Suprapubic skin (tissue), 4 donors: Measurements from ENCODE around the gene UBXN10. TPM values are rescaled to one million over a fixed set of nuclear protein-coding genes. Genes with fewer than 3 reads are reported as not detected.

ENCODE experiments used
- DNase-seq, 2 donors: peaks; one replicate each; pipeline ENCODE4 v3.0.0-alpha.2; 2019; ENCODE audit warnings: low spot score in 2 of 2
- H3K27ac ChIP-seq: fragments of 200-600 bp; sonication (generic); one replicate; pipeline ENCODE4 v1.5.1; 2019
- H3K27me3 ChIP-seq: fragments of 200-600 bp; sonication (generic); one replicate; pipeline ENCODE4 v1.5.1; 2019
- H3K36me3 ChIP-seq: fragments of 200-600 bp; sonication (generic); one replicate; pipeline ENCODE4 v1.5.1; 2019
- H3K4me1 ChIP-seq: fragments of 200-600 bp; sonication (generic); one replicate; pipeline ENCODE4 v1.5.1; 2019
- H3K4me3 ChIP-seq: fragments of 200-600 bp; sonication (generic); one replicate; pipeline ENCODE4 v1.5.1; 2019; ENCODE audit warnings: mild to moderate bottlenecking
- H3K9me3 ChIP-seq: fragments of 200-600 bp; sonication (generic); one replicate; pipeline ENCODE4 v1.5.1; 2019
- CTCF ChIP-seq, 2 donors: fragments of 200-600 bp in 1 of 2; fragments of 450-650 bp in 1 of 2; sonication (generic) in 1 of 2; IDR thresholded peaks; one replicate each; pipeline ENCODE4 v1.5.1; 2016 to 2019; ENCODE audit warnings: antibody characterized with exemption in 2 of 2, mild to moderate bottlenecking in 1 of 2, moderate library complexity in 1 of 2
- EP300 ChIP-seq: sonication (generic); formaldehyde crosslinking; IDR thresholded peaks from one replicate; pipeline ENCODE4 v1.6.1; 2017; ENCODE audit warnings: antibody characterized with exemption
- POLR2A ChIP-seq, 2 donors: fragments of 450-650 bp; IDR thresholded peaks; one replicate each; pipeline ENCODE4 v1.6.1; 2017; ENCODE audit warnings: antibody characterized with exemption in 2 of 2, mild to moderate bottlenecking in 2 of 2, moderate library complexity in 2 of 2
- POLR2AphosphoS5 ChIP-seq, 3 donors: sonication (generic); formaldehyde crosslinking; IDR thresholded peaks; one replicate each; pipeline ENCODE4 v1.6.1; 2017; ENCODE audit warnings: antibody characterized with exemption in 3 of 3
- WGBS: methylation state at CpG from one replicate; pipeline ENCODE4 v1.1.5; 2018; 5-methylcytosine and 5-hydroxymethylcytosine counted together
- total RNA-seq, 4 donors: library from RNA; depleted of rRNA; stranded (reverse); fragments of >200 nt; gene quantifications; one replicate each; pipeline ENCODE4 v1.1.0, GENCODE V29; 2016

Gene UBXN10
- total RNA-seq, result 1 to 10 TPM in 1 of 4 donors, under 1 TPM in 3; 0.48 to 1.0 (median 0.68) TPM

GRCh38 chr1:20185834-20186782 is at the start of gene UBXN10, which contains the start of gene PLA2G2C:
TSS of gene UBXN10 (plus strand) at chr1:20186096. CDS start at chr1:20190562, 4,466 bp downstream.
TSS of gene PLA2G2C (minus strand) at chr1:20186518. CDS start at chr1:20177363, 9,155 bp downstream.
- Histone ChIP-seq H3K27me3 (peaks cover 37% of the 10 kb centered on the region), H3K27ac (peak within 1 kb of the TSS; percentile 21), H3K9me3 (no peaks in the 10 kb centered on the region), H3K36me3 (no peaks in the 10 kb centered on the region), H3K4me1 (peaks cover 24% of the 10 kb centered on the region), H3K4me3 (peak within 1 kb of the TSS; percentile 51)
- peak in 1 of 2 donors; percentile 74 for DNase-seq
- TF ChIP-seq POLR2A (IDR thresholded peaks at IDR 0.05) (no peak), EP300 (no peak), POLR2AphosphoS5 (IDR thresholded peaks at IDR 0.05) (no peak), CTCF (IDR thresholded peaks at IDR 0.05) (no peak)
- WGBS, result 4% methylated on average over 32 of the region's 52 CpGs

- Histone ChIP-seq H3K27ac (no peak overlapping the region), H3K9me3 (no peaks in the 10 kb centered on the region), H3K4me3 (no peak overlapping the region), H3K36me3 (no peaks in the 10 kb centered on the region), H3K4me1 (peaks cover 15% of the 10 kb centered on the region), H3K27me3 (no peaks in the 10 kb centered on the region)
- no peak for TF ChIP-seq POLR2AphosphoS5 (IDR thresholded peaks at IDR 0.05)
- peak in 1 of 2 donors; percentile 32 for DNase-seq
- 94% methylated on average over 3 of the region's 3 CpGs for WGBS
Measured at GRCh38 chr1:20136249-20136648, 49.6 kb upstream of the UBXN10 start.

- 86% methylated on average over 4 of the region's 4 CpGs for WGBS
- TF ChIP-seq EP300 (no peak), POLR2AphosphoS5 (IDR thresholded peaks at IDR 0.05) (no peak), POLR2A (IDR thresholded peaks at IDR 0.05) (no peak), CTCF (IDR thresholded peaks at IDR 0.05) (no peak)
- H3K4me1 ChIP-seq, result peaks cover 15% of the 10 kb centered on the region
- no peaks in the 10 kb centered on the region for H3K36me3 ChIP-seq
- H3K4me3 ChIP-seq, result no peak overlapping the region
- no peaks in the 10 kb centered on the region for H3K27me3 ChIP-seq
- no peaks in the 10 kb centered on the region for H3K9me3 ChIP-seq
- peak overlapping the region; percentile 35 for H3K27ac ChIP-seq
- DNase-seq, result peak; percentile 33 to 65
Measured at GRCh38 chr1:20137055-20137454, 48.8 kb upstream of the UBXN10 start.

GRCh38 chr1:20137604-20138003 is 48.3 kb upstream of the UBXN10 start:
- TF ChIP-seq POLR2A (IDR thresholded peaks at IDR 0.05), result no peak
- no peak for TF ChIP-seq POLR2AphosphoS5 (IDR thresholded peaks at IDR 0.05)
- no peak for TF ChIP-seq CTCF (IDR thresholded peaks at IDR 0.05)
- no peak for TF ChIP-seq EP300
- H3K4me3 ChIP-seq, result no peak overlapping the region
- no peaks in the 10 kb centered on the region for H3K9me3 ChIP-seq
- 73% methylated on average over 1 of the region's 1 CpG for WGBS
- peak; percentile 11 to 35 for DNase-seq
- no peaks in the 10 kb centered on the region for H3K27me3 ChIP-seq
- H3K4me1 ChIP-seq, result peaks cover 15% of the 10 kb centered on the region
- H3K27ac ChIP-seq, result peak overlapping the region; percentile 35
- no peaks in the 10 kb centered on the region for H3K36me3 ChIP-seq

GRCh38 chr1:20138346-20138745 is 47.5 kb upstream of the UBXN10 start:
- no peak overlapping the region for H3K27ac ChIP-seq
- no peaks in the 10 kb centered on the region for H3K27me3 ChIP-seq
- peaks cover 15% of the 10 kb centered on the region for H3K4me1 ChIP-seq
- no peaks in the 10 kb centered on the region for H3K9me3 ChIP-seq
- no peak overlapping the region for H3K4me3 ChIP-seq
- peak; percentile 35 to 58 for DNase-seq
- WGBS, result 83% methylated on average over 5 of the region's 6 CpGs
- no peaks in the 10 kb centered on the region for H3K36me3 ChIP-seq
- no peak for TF ChIP-seq EP300
- TF ChIP-seq POLR2AphosphoS5 (IDR thresholded peaks at IDR 0.05), result no peak
- TF ChIP-seq POLR2A (IDR thresholded peaks at IDR 0.05), result no peak
- no peak for TF ChIP-seq CTCF (IDR thresholded peaks at IDR 0.05)
